RKO (cell line): ENCODE data around the gene ESR2.
"Not testable (repeated sequence)": the region's sequence is repeated elsewhere in the genome, so short reads cannot be mapped to it uniquely, and the experiment has no call there.

ENCODE experiments used
- DNase-seq: peaks from one replicate; pipeline ENCODE4 v3.0.0-alpha.2; 2016; ENCODE audit warnings: low spot score

The ESR2 gene

GRCh38 chr14:64081174-64081746, 212.9 kb downstream of the ESR2 start:
- peak; percentile 73 for DNase-seq

- no peak for DNase-seq
Observed at GRCh38 chr14:64080452-64080851, 213.7 kb downstream of the ESR2 start.

GRCh38 chr14:64075613-64076005, 218.6 kb downstream of the ESR2 start:
- DNase-seq, result no peak

- DNase-seq, result peak; percentile 35
Observed at GRCh38 chr14:64074961-64075612, 219.1 kb downstream of the ESR2 start.

GRCh38 chr14:64069634-64070359, 224.4 kb downstream of the ESR2 start:
- DNase-seq, result no peak

GRCh38 chr14:64064447-64064846, 229.7 kb downstream of the ESR2 start:
- DNase-seq, result no peak

GRCh38 chr14:64062381-64063115, 231.6 kb downstream of the ESR2 start:
- no peak for DNase-seq

- DNase-seq, result no peak
Observed at GRCh38 chr14:64061706-64062105, 232.5 kb downstream of the ESR2 start.

GRCh38 chr14:64061115-64061514, 233.1 kb downstream of the ESR2 start:
- DNase-seq, result no peak

GRCh38 chr14:64060648-64061096, 233.5 kb downstream of the ESR2 start:
- no peak for DNase-seq

GRCh38 chr14:64060199-64060545, 234.0 kb downstream of the ESR2 start:
- no peak for DNase-seq

GRCh38 chr14:64059454-64060198, 234.5 kb downstream of the ESR2 start:
- no peak for DNase-seq

GRCh38 chr14:64053694-64054669, 240.2 kb downstream of the ESR2 start:
- DNase-seq, result no peak

- DNase-seq, result no peak
Observed at GRCh38 chr14:64049616-64050381, 244.4 kb downstream of the ESR2 start.

GRCh38 chr14:64045091-64045490, 249.1 kb downstream of the ESR2 start:
- no peak for DNase-seq

- not testable (repeated sequence) for DNase-seq
Observed at GRCh38 chr14:64043296-64043695, 250.9 kb downstream of the ESR2 start.

- no peak for DNase-seq
Observed at GRCh38 chr14:64040044-64040443, 254.1 kb downstream of the ESR2 start.

GRCh38 chr14:64038841-64039542, 255.2 kb downstream of the ESR2 start:
- no peak for DNase-seq
